Psoas muscle (tissue), 8 donors: ENCODE results near the gene IGSF21. TPM values are rescaled to one million over a fixed set of nuclear protein-coding genes. Genes with fewer than 3 reads are reported as not detected.

ENCODE experiments used
- ATAC-seq, 4 donors: fragments of 200-7000 bp; cut with Tn5 transposase; one replicate each; pipeline ENCODE4 v1.9.1; 2020; ENCODE audit warnings: moderate library complexity in 3 of 4, mild to moderate bottlenecking in 2 of 4
- DNase-seq, 2 donors: peaks; one replicate each; pipeline ENCODE4 v3.0.0-alpha.2; 2020
- H3K27ac ChIP-seq: fragments of 200-600 bp; one replicate; pipeline ENCODE4 v1.8.0; 2022
- H3K27me3 ChIP-seq, 3 donors: fragments of 200-600 bp in 1 of 3; one replicate each; pipeline versions ENCODE4 v1.6.1 to v1.8.0; 2013 to 2022; ENCODE audit warnings: low read length in 2 of 3, mild to moderate bottlenecking in 2 of 3, moderate library complexity in 1 of 3; ENCODE audit not compliant: insufficient read depth in 3 of 3
- H3K36me3 ChIP-seq, 2 donors: fragments of 200-600 bp in 1 of 2; one replicate each; pipeline versions ENCODE4 v1.6.1 to v1.8.0; 2013 to 2022; ENCODE audit warnings: low read depth in 1 of 2, mild to moderate bottlenecking in 1 of 2, moderate library complexity in 1 of 2; ENCODE audit not compliant: insufficient read depth in 1 of 2
- H3K4me1 ChIP-seq: fragments of 200-600 bp; one replicate; pipeline ENCODE4 v1.8.0; 2022
- H3K4me3 ChIP-seq: fragments of 200-600 bp; one replicate; pipeline ENCODE4 v1.8.0; 2022; ENCODE audit warnings: mild to moderate bottlenecking
- H3K9me3 ChIP-seq: fragments of 200-600 bp; one replicate; pipeline ENCODE4 v1.8.0; 2022
- WGBS, 3 donors: extraction: QIAGEN DNeasy Blood & Tissue Kit; methylation state at CpG; one replicate each; pipeline versions ENCODE4 v1.1.6 to v1.1.7; 2013; 5-methylcytosine and 5-hydroxymethylcytosine counted together
- intact Hi-C, 2 donors: fragments of 100-400 bp; cut with DNase I; formaldehyde crosslinking; loops; one replicate each; pipeline versions ENCODE4 v1.11.0 to v1.14.2; 2022
- polyA plus RNA-seq, 3 donors: library from polyadenylated mRNA; stranded (reverse); fragments of 200-250 nt; gene quantifications; one replicate each; pipeline ENCODE4 v1.2.3, GENCODE V29; 2013
- total RNA-seq, 4 donors: library from RNA; stranded (reverse); fragmentation: NEBNext Ultra II Directional in 2 of 4; extraction: Animal tissue kit (Norgen Biotek cat#: 25700) in 2 of 4; gene quantifications; one replicate each; pipeline versions ENCODE4 v1.2.1 to v1.2.4, GENCODE V29; 2021 to 2023
- TF ChIP-seq, protein P1 (sequence below): fragments of 200-600 bp; IDR thresholded peaks from one replicate; pipeline ENCODE4 v1.8.0; 2022; ENCODE audit warnings: antibody characterized with exemption
- donor health status: healthy with polysubstance abuse.
- donor health status: DM: no; HTN: no; CAD: no; lungs with moderate emphysema.
- donor health status: Bipolar disorder and iron deficiency.
- donor health status: healthy.
- donor health status: DM: yes; HTN: yes; CAD: no.
- donor health status: DM: no; HTN: no; CAD: no.
- donor health status: DM: no; HTN: no; CAD: no.
- donor health status: DM: yes; HTN: yes; CAD: no.

IGSF21 gene
- total and polyA plus RNA-seq, 7 donors: 0.10 to 0.88 (median 0.42) TPM

DNA sequence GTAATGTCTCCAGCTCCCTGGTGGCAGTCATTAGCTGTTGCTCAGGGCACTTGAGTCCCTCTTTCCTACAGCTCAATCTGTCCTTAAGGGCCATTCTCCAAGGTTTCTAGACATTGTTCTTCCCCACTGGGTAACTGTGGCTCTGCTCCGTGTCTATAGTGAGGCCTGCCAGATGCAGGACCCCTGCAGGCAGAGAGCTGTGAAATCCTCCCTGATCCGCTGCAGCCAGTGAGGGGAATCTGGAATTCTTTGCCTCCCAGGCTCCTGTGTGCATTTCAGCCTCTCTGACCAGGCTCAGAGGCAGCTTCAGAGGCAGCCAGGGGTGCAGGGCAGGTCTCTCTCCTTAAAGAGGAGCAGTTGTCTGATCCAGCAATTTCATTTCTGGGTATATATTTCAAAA is 14.4 kb upstream of the IGSF21 start:
- TF ChIP-seq, protein P1, sequence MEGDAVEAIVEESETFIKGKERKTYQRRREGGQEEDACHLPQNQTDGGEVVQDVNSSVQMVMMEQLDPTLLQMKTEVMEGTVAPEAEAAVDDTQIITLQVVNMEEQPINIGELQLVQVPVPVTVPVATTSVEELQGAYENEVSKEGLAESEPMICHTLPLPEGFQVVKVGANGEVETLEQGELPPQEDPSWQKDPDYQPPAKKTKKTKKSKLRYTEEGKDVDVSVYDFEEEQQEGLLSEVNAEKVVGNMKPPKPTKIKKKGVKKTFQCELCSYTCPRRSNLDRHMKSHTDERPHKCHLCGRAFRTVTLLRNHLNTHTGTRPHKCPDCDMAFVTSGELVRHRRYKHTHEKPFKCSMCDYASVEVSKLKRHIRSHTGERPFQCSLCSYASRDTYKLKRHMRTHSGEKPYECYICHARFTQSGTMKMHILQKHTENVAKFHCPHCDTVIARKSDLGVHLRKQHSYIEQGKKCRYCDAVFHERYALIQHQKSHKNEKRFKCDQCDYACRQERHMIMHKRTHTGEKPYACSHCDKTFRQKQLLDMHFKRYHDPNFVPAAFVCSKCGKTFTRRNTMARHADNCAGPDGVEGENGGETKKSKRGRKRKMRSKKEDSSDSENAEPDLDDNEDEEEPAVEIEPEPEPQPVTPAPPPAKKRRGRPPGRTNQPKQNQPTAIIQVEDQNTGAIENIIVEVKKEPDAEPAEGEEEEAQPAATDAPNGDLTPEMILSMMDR: no peak
- intact Hi-C loops: no loop called here
- ATAC-seq: no peak
- DNase-seq: no peak
- H3K27ac ChIP-seq: no peak overlapping the region
- H3K9me3 ChIP-seq: no peaks in the 10 kb centered on the region
- H3K4me1 ChIP-seq: no peaks in the 10 kb centered on the region
- H3K27me3 ChIP-seq: peaks cover 0 to 44% (median 9%) of the 10 kb centered on the region in 3 donors
- no peaks in the 10 kb centered on the region for H3K36me3 ChIP-seq
- H3K4me3 ChIP-seq: no peak overlapping the region
- 50 to 67% (median 56%) methylated on average over 2 of the region's 2 CpGs for WGBS, 3 donors

DNA sequence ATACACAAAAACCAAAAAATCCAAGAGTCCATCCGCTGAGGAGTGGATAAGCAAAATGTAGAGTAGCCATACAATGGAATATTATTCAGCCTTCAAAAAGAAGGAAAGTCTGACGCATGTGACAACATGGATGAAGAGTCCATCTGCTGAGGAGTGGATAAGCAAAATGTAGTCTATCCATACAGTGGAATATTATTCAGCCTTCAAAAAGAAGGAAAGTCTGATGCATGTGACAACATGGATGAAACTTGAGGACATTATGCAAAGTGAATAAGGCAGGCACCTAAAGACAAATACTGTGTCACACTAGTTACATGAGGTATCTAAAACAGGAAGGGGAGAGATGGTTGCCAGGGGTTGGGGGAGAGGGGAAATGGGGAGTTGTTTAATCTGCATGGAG is 14.0 kb upstream of the IGSF21 start:
- TF ChIP-seq, protein P1: no peak
- ATAC-seq: no peak
- H3K36me3 ChIP-seq: no peaks in the 10 kb centered on the region
- H3K27ac ChIP-seq: no peak overlapping the region
- intact Hi-C loops: no loop called here
- no peak for DNase-seq
- peaks cover 0 to 44% (median 9%) of the 10 kb centered on the region in 3 donors for H3K27me3 ChIP-seq
- H3K9me3 ChIP-seq: no peaks in the 10 kb centered on the region
- H3K4me3 ChIP-seq: no peak overlapping the region
- WGBS, 3 donors: 93 to 97% (median 95%) methylated on average over 2 of the region's 2 CpGs
- no peaks in the 10 kb centered on the region for H3K4me1 ChIP-seq

DNA sequence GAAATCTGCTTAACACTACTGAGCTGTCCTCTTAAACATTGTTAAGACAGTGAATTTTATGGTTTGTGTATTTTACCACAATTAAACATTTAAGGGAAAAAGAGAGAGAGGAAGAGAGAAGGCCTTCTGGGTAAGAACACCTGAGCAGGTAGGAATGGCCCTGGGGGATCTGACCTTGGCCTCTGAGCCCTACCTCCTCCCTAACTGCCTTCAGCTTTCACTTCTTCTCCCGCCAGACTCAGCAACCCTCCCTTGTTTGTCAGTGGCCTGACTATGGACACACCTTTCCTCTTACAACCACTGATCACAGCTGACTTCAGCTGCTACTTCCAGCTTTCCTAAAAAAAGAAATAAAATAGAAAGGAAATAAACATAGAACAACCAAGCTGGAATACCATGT is 13.5 kb upstream of the IGSF21 start:
- H3K27ac ChIP-seq: no peak overlapping the region
- no peaks in the 10 kb centered on the region for H3K36me3 ChIP-seq
- no peaks in the 10 kb centered on the region for H3K4me1 ChIP-seq
- no peak overlapping the region for H3K4me3 ChIP-seq
- no peaks in the 10 kb centered on the region for H3K9me3 ChIP-seq
- TF ChIP-seq, protein P1: no peak
- H3K27me3 ChIP-seq: peaks cover 0 to 44% (median 9%) of the 10 kb centered on the region in 3 donors
- DNase-seq (no peak), ATAC-seq (no peak)
- intact Hi-C loops: no loop called here
- whole genome bisulfite sequencing, 3 donors: 83 to 94% (median 90%) methylated on average over 1 of the region's 1 CpG

DNA sequence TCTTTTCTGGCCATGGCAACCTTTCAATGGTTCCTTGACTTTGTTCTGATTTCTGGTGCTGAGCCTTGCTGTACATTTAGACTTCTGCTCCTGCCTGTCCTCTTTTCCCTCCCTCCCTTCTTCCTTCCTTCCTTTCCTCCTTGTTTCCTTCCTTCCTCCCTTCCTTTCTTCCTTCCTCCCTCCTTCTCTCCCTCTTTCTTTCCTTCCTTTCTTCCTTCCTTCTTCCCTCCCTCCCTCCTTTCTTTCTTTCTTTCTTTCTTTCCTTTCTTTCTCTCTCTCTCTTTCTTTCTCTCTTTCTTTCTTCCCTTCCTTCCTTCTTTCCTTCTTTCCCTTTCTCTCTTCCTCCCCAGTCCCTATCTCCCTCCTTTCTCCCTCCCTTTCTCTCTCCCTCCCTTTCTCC is 10.4 kb upstream of the IGSF21 start:
- Histone ChIP-seq H3K27ac (no peak overlapping the region), H3K36me3 (no peaks in the 10 kb centered on the region), H3K27me3 (peaks cover 0 to 37% (median 7%) of the 10 kb centered on the region in 3 donors), H3K4me3 (no peak overlapping the region), H3K9me3 (no peaks in the 10 kb centered on the region), H3K4me1 (no peaks in the 10 kb centered on the region)
- ATAC-seq (no peak), DNase-seq (no peak)
- intact Hi-C loops: no loop called here
- TF ChIP-seq, protein P1: no peak

DNA sequence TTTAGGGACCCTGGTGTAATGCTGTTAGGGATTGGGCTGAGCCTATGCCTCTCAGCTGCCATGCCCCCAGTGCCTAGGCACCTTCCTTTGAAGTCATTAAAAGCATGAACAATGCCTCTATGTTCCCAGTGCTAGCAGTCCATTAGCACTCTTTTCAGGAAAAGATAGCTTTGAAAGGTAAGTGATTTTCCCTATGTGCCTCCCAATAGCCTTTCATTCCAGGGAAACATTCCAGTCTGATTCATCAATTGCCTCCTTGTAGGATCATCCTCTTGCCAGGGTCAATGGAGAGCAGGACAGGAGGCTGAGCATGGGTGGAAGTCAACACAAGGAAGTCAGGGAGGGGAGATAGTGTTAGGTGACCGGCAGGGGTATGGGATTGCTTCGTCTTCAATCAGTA is 8.6 kb upstream of the IGSF21 start:
- intact Hi-C loops: no loop called here
- H3K4me1 ChIP-seq: no peaks in the 10 kb centered on the region
- 63 to 85% (median 80%) methylated on average over 2 of the region's 2 CpGs for WGBS, 3 donors
- no peak overlapping the region for H3K4me3 ChIP-seq
- H3K36me3 ChIP-seq: no peaks in the 10 kb centered on the region
- no peak overlapping the region for H3K27ac ChIP-seq
- H3K27me3 ChIP-seq: peaks cover 0 to 27% (median 8%) of the 10 kb centered on the region in 3 donors
- ATAC-seq (no peak), DNase-seq (no peak)
- H3K9me3 ChIP-seq: no peaks in the 10 kb centered on the region
- TF ChIP-seq, protein P1: no peak
